ENCODE measurements around the gene SLC25A6.

GRCh38 chrX:1391707-1392375, at the start of gene SLC25A6:
- TF ChIP-seq, protein P1, sequence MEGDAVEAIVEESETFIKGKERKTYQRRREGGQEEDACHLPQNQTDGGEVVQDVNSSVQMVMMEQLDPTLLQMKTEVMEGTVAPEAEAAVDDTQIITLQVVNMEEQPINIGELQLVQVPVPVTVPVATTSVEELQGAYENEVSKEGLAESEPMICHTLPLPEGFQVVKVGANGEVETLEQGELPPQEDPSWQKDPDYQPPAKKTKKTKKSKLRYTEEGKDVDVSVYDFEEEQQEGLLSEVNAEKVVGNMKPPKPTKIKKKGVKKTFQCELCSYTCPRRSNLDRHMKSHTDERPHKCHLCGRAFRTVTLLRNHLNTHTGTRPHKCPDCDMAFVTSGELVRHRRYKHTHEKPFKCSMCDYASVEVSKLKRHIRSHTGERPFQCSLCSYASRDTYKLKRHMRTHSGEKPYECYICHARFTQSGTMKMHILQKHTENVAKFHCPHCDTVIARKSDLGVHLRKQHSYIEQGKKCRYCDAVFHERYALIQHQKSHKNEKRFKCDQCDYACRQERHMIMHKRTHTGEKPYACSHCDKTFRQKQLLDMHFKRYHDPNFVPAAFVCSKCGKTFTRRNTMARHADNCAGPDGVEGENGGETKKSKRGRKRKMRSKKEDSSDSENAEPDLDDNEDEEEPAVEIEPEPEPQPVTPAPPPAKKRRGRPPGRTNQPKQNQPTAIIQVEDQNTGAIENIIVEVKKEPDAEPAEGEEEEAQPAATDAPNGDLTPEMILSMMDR (IDR thresholded peaks at IDR 0.05; ENCODE audit: low read length) = no peak
- TF ChIP-seq EZH2 (IDR thresholded peaks at IDR 0.05; ENCODE audit: borderline replicate concordance, low read length) = no peak

Data from OCI-LY1 (cell line).